NAMALWA (cell line): ENCODE results near the gene PCGF6.

Experiments
- DNase-seq: peaks from one replicate; pipeline ENCODE4 v3.0.0-alpha.2; 2015; ENCODE audit warnings: low spot score

The PCGF6 gene

GRCh38 chr10:103256613-103257012 lies 94.3 kb downstream of the PCGF6 start:
- no peak for DNase-seq

- DNase-seq, result no peak
Measured at GRCh38 chr10:103254538-103255325, 96.2 kb downstream of the PCGF6 start.

DNA sequence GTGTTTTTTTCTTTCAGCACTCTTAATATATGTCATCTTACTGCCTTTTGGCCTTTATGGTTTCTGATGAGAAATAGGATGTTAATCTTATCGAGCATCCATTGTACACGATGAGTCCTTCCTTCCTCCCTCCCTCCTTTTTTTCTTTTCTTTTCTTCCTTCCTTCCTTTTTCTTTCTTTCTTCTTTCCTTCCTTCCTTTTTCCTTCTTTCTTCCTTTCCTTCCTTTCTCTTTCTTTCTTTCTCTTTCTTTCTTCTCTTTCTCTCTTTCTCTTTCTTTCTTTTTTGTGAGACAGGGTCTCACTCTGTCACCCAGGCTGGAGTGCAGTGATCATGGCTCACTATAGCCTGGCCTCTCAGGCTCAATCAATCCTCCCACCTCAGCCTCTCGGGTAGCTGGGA lies 96.8 kb downstream of the PCGF6 start:
- DNase-seq, result no peak
